ENCODE results near the gene CGN.

- TF ChIP-seq POLR2A (IDR thresholded peaks at IDR 0.05) (no peak), CTCF (IDR thresholded peaks at IDR 0.05) (peak; percentile 55 to 81 (median 76))
These were observed 23.6 kb downstream of the CGN start for GRCh38 chr1:151534662-151535278.
